ENCODE results near the gene ZBTB16.

ZBTB16 gene

DNA sequence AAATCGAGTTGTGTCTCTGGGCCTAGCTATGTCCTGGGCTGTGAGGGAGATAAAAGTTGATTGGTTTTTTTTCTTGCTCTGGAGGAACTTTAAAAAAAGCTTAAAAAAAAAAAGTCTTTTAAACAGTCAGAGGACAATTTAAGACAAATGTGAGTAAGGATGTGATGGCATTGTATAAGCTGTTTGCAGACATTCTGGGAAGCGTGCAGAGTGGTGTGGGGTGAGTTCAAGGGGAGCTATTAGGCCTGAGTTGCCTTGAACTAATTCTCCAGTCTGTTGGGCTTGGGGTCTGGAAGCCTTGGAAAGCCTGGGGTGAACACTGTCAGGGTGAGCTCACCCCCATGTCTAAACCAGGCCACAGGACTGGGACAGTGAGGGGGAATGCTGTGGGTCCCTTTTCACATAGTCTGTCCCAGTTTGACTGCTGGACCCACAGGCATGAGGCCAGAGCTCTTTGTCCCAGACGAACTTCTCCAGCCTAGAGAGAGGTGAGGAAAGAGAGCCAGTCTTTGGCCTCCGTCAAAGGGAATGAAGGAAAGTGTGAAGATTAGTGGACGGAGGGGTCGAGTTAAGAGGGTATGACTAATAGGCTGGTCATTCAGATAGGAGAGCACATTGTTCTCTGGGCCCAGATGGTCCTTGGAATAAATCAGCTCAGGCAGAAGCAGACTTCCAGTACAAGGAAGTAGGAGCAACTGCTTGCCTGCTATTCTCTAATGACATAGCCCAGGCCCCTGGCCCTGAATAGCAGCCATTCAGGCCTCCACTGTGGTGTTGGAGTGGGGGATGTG is 160.2 kb downstream of the ZBTB16 start:
- no peak for DNase-seq

DNA sequence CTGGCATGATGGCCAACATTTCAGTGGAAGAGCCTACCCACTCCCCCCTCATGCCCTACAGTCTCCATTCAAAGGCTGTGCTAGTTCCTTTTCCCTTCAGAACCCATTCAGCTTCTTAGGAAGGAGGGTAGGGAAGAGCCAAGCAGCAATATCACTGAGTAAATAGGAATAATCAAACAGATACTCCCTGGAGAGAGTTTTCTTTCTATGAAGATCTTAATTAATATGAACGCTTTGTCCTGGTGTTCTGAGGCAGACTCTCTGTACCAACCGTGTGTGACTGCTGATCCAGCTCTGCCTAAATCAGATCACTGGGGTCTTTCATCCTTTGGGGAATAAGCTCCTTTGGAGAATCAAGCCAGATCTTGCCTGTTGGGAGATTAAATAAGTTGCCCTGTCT is 161.5 kb downstream of the ZBTB16 start:
- DNase-seq: no peak

DNA sequence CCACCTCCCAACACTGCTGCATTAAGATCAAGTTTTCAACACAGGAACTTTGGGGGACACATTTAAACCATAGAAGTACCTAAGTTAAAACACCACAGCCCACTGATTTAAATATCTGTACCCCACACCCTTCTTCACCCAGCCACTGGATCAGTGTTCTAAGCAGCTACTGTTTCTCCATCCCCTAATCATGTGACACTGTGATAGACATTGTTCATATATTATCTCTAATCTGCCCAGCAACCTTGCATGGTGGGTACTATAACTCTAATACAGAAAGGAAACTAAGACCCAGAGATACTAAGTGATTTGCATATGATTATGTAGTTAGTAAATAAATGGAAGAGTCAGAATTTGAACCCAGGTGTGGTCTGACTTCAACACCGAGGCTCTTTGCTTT is 166.2 kb downstream of the ZBTB16 start:
- no peak for DNase-seq

DNA sequence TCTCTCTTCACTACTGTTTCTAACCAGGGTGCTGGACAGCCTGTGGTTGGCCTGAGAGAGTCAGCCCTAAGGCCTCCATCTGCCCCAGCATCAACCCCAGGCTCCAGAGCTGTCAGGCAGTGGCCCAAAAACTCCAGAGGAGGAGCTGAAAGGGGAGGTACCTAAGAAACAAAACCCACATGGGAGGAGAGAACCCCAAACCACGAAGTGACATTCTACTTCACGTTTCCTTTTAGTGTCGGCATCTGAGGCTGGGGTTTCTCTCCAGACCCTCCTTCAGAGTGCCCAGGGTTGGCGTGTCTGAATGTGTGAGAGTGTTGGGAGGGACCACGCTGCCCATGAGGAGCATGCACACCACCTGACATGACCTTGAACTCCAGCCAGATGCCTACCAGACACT is 166.8 kb downstream of the ZBTB16 start:
- DNase-seq: no peak

DNA sequence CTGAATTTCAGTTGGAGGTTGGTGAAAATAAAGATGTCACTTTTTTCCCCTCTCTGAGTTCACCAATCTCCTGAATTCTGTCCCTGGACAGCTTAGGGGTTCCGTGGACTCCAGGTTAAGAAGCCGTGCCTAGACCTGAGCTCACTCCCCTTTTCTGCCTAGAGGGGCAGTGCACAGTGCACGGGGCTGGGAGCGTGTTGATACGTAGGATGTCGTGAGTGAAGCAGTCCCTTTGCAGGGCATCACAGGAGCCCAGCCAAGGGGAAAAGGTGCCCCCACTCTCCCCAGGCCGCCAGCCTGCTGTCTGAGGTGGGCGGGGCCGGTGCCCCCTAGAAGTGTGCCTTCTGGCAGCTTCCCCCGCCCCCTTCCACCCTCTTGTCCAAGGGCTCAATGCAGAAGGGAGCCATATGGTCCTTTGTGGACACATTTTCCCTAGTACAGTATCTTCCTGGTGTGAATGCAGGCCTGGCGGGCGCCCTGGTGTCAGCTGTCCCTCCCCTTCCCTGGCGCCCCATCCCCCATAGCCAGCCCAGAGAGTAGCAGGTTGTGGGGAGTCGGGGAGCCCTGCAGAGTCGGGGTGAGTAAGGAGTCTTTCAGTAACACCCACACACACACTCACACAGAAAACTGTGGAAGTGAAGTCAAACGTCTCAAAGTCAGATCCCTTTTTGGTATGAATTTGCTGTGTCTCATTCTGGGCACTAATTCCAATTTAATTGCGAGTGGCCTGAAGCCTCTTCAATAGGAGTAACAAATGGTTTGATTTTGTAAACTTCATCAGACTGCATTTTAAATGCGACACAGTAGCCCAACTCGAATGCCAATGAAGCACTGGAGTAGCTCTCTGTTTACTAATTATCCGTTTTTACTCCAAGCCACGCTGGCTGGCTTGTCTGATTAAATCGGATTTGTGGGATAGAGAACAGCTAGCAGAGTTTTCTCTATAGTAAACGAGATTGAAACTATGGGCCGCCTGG is 169.2 kb downstream of the ZBTB16 start:
- no peak for DNase-seq

DNA sequence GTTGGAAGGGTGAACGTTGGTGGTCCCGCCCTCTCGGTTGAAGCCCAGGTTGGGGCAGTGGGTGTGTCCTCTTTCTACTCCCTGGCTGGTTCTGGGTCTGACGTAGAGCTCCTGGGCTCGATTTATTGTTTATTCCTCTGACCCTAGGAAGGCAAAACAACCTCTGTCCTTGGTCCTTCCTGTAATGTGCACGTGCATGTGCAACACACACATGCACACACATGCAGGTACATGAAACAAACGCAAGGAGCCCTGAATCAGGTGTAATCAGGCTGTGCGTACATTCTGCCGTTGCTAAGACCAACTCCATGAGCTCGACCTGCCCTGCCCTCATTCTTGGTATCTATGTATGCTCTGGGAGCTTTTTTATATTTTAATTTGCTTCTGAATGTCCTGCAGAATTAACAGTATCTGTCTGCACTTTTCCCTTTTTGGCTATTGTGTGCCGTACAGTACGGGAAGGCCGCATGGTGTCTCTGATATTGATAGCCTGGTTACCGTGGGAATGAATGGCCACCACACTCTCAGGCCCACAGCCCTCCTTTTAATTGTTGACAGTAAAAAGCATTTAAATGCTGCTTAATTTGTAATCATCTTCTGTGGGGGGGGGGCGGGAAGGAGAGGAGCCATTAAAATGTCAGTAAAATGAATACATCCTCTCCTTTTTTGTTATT is 170.7 kb downstream of the ZBTB16 start:
- no peak for DNase-seq

DNA sequence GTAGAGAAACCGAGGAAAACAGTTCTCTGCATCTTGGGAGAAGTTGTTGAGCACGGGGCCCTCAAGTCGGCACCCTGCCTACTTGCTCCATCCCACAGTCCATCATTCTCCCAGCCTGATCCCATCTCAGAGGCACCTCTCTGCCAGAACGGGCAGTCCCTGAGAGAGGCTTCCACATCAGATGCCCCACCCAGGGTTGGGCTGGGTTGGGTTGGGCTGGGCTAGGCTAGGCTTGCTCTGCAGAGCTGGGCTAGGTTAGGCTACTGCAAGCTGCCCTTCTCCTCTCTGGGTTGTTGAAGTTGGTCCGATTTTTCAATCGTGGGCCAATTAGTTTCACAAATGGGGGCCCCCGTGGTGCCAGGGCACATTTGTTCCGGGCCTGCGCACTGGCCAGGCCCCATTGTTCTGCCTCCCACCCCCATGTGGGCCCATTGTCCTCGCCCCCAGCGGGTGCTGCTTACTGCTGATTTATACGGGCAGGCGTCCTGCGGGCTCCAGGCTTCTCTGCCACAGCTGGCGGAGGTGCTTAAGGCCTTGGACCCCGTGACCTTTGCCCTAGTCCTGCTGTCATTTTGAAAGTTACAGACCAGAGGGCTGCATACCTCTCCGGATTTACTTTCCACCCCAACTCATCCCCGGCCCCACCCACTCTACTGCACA is 173.0 kb downstream of the ZBTB16 start:
- no peak for DNase-seq

DNA sequence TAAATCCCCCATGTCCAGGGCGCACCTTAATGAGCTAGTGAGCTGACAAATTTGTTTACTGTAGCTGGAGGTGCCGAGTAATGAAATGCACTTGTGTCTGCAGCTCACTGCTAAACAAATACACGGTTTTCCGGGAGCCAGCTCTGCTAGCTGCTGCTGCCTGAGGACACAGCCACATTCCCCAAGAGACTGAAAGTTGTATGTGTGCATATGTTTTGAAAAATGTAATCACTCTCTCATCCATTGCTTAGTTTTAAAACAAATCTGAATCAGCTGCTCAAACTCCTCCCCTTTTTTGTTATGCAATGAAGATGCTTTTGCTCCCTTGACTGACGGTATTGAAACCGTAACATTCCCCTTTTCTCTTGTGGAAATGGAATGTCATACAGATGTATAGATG is 174.2 kb downstream of the ZBTB16 start:
- DNase-seq: no peak

DNA sequence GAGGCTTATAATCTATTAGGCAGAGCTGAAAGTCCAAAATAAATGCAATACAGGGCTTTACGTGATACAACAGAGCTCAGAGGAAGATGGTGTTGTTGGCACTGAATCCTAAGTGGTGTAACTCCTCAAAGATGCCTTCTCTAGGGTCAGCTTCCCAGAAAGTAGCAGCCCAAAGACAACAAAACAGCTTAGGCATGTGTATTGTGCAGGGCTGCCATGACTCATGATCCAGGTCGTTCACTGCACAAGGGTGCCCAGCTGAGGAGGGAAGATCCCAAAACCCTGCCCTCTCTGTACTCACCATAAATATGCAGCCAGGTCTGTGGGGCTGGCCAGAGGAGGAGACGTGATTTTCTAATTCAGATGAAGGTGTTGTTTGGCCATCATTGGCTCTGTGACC is 177.3 kb downstream of the ZBTB16 start:
- no peak for DNase-seq

DNA sequence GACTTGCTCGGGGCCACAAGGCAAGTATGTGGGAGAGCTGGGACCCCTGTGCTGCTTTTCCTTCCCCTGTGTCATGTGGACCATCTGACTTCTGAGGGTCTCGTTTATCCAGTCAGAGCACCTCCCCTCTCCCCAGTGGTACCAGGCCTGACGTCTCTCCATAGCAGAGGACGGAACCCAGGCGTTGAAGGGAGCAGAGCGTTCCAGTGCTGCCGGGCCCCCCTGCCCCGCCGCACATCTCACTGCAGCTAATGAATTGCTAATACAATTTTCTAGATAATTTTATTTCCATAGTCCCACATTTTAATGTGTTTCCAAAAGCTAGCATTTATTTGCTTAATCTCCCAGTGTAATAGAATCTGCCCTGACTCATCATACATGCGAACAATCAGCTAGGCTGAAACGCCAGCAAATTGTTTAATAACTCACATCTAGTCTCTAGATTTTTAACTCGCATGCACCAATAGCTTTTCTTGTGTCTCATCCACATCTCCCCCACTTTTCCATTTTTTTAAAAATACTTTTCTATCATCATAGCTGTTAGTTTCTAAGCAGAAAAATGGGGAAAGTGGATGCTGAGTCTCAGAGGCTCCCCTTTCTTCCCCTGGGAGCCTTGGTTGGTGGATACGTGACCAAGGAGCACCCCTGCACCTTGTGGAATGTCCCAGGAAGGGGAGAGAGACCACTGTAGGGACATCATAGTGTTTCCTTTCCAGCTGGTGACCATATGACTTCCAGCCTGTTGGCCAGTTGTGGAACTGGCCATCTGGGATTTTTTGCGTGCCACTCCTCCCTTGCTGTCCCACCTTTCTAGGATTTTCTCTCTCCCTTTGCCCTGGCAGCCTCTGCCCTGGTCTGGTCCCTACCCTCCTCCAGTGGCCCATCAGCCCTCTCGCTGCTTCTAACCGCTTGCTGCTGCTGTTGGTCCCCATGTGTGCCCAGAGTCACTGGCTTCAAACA is 178.1 kb downstream of the ZBTB16 start:
- no peak for DNase-seq

DNA sequence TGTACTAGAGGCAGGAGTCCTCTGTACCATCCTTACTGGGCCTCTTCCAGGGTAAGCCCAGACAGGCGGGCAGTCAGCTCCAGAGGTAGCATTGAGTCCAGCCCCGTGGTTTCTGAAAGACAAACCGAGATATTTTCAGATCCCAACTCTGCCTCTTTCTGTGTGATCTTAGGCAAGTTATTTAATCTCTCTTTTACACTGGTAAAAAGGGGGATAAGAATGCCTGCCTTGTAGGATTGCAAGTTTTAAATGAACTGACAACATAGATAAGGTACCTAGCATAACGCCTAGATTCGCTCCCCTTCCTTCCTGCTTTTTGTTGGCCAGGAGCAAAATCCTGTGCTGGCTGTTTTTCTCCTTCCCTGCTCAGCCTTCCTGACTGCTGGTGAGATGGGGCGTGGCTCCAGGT is 180.2 kb downstream of the ZBTB16 start:
- DNase-seq: no peak

DNA sequence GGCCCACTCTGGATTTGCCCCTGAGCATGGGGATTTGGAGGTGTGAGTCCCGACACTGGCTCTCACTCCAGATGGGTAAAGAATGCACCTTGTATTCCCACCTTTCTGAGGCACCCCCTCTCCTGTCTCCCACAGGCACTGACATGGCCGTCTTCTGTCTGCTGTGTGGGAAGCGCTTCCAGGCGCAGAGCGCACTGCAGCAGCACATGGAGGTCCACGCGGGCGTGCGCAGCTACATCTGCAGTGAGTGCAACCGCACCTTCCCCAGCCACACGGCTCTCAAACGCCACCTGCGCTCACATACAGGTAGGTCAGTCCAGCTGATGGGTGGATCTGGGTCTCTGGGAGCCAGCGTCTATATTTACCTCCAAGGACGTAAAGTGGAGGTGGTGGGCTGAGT is 182.5 kb downstream of the ZBTB16 start:
- no peak for DNase-seq

DNA sequence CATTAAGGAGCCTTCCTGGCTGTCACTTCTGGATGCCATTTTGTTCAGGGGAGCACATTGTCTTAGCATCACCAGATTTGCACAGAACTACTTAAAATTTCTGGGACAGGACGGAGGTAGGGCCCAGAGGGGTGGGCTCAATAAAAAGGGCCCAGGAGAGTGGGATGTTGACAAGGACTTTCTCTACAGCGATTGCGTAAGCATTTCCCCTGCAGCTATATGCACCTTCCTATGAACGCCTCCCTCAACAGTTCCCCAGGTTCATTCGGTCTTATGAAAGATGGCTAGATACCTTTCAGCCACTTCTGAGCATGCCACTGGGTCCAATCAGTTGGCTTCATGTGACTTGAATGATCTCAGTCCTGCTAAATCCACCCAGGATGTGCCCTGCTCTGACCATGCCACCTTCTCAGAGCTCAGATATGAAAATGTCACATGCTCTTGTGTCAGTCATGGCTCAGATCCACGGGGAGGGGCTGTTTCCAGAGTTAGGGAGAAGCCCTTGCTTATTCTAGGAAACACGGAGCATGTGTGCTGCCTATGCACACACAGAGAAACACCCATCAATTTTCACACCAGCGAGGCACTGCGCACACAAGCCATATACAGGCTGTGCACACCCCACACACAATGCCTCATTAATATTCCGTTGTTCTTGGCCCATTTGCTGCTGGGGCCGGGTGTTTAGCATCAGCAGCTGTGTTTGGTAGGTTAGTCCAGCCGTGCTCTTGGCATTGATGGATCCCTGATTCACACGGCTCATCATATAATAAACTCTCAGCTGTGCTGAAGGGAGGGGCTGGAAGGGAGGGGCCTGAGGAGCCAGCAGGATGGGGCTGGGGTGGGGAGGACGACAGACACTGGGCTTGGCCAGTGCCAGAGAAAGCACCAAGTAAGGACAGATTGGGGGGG is 184.2 kb downstream of the ZBTB16 start:
- DNase-seq: no peak

DNA sequence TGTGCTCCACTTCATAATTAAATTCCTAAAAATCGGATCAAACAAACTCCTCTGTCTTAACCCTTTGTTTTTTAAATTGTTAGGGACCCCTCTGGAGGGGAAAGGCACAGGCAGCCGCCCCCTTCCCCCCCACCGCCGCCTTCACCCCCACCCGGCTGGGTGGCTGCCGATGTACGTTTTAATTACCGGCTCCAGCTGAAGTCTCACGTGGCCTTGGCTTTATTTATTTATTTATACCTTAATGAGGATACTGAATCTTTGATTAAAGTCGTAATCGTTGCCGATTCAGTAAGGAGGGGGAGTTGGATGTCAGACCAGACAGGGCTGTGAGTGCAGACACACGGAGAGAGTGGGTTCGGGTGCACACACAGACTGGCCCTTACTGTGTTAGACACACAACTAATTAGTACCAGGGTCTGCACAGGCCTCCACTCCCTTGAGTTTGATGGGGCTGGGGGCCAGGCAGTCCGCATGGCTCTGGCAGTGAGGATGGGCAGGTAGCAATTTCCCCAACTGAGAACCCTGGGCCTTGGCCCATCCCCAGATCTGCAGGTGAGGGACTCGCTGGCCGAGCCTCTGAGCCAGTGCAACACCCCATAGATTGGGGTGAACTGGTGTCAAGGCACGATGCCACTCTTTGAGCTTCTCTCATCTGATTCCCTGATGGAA is 185.3 kb downstream of the ZBTB16 start:
- DNase-seq: no peak

DNA sequence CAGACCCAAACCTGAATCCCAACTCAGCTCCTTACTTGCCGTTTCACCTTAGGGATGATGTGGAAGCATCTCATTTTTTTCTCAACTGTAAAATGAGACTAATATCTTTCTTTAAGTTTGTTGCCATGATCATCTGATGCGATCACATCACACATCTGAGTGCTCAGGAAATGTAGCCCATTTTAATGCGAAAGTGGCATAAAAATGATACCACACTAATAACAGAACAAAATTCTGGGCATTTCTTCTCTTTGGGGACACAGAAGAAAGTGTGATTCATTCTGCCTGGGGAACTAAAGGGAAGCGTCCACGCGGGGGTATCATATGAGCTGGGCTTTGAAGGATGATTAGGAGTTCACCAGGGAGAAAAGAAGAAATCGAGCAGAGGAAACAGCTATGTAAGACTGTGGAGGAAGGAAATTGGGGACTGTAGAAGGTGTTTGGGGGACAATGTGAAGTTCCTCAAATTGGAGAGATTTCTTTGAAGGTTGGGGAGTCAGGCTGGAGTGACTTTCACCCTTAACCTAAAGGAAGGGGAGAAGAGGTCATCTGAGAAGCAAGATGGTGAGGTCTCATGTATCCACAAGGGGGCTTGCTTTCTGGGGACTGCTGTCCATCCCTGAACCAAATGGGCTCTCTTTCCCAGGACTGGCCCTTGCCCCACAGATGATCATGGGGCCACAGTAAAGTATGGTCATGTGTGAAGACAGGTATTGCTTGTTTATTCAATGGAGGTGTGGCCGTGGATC is 187.0 kb downstream of the ZBTB16 start:
- no peak for DNase-seq

DNA sequence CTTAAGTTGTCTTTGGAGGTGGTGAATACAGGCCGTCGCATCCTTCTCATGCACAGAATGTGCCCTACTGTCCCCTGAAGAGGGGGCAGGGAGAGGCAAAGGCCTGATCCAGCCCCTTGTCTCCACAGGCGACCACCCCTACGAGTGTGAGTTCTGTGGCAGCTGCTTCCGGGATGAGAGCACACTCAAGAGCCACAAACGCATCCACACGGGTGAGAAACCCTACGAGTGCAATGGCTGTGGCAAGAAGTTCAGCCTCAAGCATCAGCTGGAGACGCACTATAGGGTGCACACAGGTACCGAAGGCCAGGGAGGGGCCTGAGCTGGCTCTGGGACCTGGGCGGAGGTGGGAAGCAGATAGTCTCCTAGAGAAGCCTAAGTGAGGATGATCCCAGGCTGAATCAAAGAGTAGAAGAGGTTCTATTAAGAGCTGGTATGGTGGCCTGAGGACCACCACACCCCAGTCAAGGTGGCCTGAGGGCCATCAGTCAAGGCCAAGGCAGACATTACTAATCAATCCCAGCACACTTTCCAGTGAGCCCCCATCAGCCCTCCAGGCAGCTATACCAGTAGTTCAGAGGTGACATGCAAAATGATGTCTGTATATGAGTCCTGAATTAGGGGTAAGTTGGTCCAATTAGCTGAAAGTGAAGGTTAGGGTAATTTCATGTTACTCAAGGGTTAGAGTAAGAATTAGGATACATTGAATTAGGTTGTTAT is 187.7 kb downstream of the ZBTB16 start:
- DNase-seq: no peak

DNA sequence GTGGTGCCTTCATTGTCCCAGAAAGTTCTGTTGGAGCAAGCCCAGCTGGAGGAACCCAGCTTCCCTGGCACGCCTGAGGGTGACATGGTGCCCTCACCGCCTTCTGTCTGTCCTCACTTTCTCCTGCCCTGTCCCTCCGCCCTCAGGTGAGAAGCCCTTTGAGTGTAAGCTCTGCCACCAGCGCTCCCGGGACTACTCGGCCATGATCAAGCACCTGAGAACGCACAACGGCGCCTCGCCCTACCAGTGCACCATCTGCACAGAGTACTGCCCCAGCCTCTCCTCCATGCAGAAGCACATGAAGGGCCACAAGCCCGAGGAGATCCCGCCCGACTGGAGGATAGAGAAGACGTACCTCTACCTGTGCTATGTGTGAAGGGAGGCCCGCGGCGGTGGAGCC is 190.7 kb downstream of the ZBTB16 start:
- no peak for DNase-seq

Measured in effector CD8-positive, alpha-beta T cell (primary cell).